ENCODE results near the gene ACR.
A peak's percentile ranks its signal among the peaks of the same experiment; 100 is the strongest.
"Not testable (repeated sequence)": the region's sequence is repeated elsewhere in the genome, so short reads cannot be mapped to it uniquely, and the experiment has no call there.

The ACR gene

GRCh38 chr22:50780244-50780643 lies 42.2 kb downstream of the ACR start:
- not testable (repeated sequence) for DNase-seq (ENCODE audit: low read depth in 2 of 2)

- not testable (repeated sequence) for DNase-seq (ENCODE audit: low read depth in 2 of 2)
These were observed 44.2 kb downstream of the ACR start for GRCh38 chr22:50782253-50782652.

- DNase-seq (ENCODE audit: low read depth in 2 of 2) = peak; percentile 67 to 82
These were observed 45.3 kb downstream of the ACR start, which contains the start of gene RABL2B for GRCh38 chr22:50783033-50783879. RABL2B (minus strand) TSS chr22:50783636; CDS start chr22:50782294, 1,342 bp downstream.

- not testable (repeated sequence) for DNase-seq (ENCODE audit: low read depth in 2 of 2)
These were observed 45.9 kb downstream of the ACR start for GRCh38 chr22:50783880-50784276.

GRCh38 chr22:50785289-50785688 lies 47.3 kb downstream of the ACR start:
- not testable (repeated sequence) for DNase-seq (ENCODE audit: low read depth in 2 of 2)

- DNase-seq (ENCODE audit: low read depth in 2 of 2) = not testable (repeated sequence)
These were observed 48.9 kb downstream of the ACR start for GRCh38 chr22:50786936-50787335.
